HCT116 (cell line): ENCODE results near the gene ZNF800. TPM values are rescaled to one million over a fixed set of nuclear protein-coding genes. Genes with fewer than 3 reads are reported as not detected.

Experiments
- ATAC-seq: fragments of 200-7000 bp; cut with Tn5 transposase; 2 replicates; pipeline ENCODE4 v1.9.1; 2020; ENCODE audit warnings: mild to moderate bottlenecking, moderate library complexity
- BruUV-seq: library from RNA; stranded (reverse); fragments of 400-500 nt; replicated peaks from 2 replicates; lab custom pipeline; 2021; lab: Mats Ljungman, UMichigan
- CTCF ChIA-PET: fragments of 300-600 bp; sonication (Branson Sonifier 250); formaldehyde crosslinking; loops from one replicate; lab custom pipeline; 2021; ENCODE audit warnings: antibody characterized with exemption; lab: Charles Lee
- POLR2A ChIA-PET: fragments of 300-600, 350-600 bp; sonication (Branson Sonifier 250); formaldehyde crosslinking; loops from one replicate; lab custom pipeline; 2021; ENCODE audit warnings: antibody characterized with exemption; lab: Charles Lee
- RAD21 ChIA-PET, 2 experiments: fragments of 300-600 bp; sonication (Branson Sonifier 250); formaldehyde crosslinking; loops; one replicate each; lab custom pipeline; 2023; ENCODE audit warnings: low total read pairs in 2 of 2; ENCODE audit not compliant: uncharacterized antibody in 2 of 2, unreplicated experiment in 2 of 2, low non-redundant PET in 1 of 2; lab: Charles Lee
- DNase-seq: peaks from one replicate; pipeline ENCODE4 v3.0.0-alpha.2; 2010; ENCODE audit warnings: low read depth, low spot score
- H2AFZ ChIP-seq: fragments of 200-600 bp; shearing (Covaris generic), sonication (generic); 2 replicates; pipeline ENCODE4 v1.6.1; 2017; ENCODE audit warnings: low read depth, mixed run types, mixed read lengths, antibody characterized with exemption, low read length; ENCODE audit not compliant: poor library complexity, severe bottlenecking
- H3K27ac ChIP-seq: 2 replicates; pipeline ENCODE4 v1.5.1; 2012; ENCODE audit warnings: low read depth, low read length
- H3K27me3 ChIP-seq: fragments of 200-600 bp; sonication (generic); 2 replicates; pipeline ENCODE4 v1.6.1; 2016; ENCODE audit warnings: mixed run types, low read length, mixed read lengths; ENCODE audit not compliant: insufficient read depth
- H3K36me3 ChIP-seq, 2 experiments: fragments of 200-500 bp in 1 of 2; fragments of 200-600 bp in 1 of 2; sonication (Bioruptor generic) in 1 of 2; sonication (generic) in 1 of 2; 2 replicates each; pipeline versions ENCODE4 v1.5.1 to v1.6.1; 2014 to 2016; ENCODE audit warnings: low read length in 2 of 2, inconsistent platforms in 1 of 2, mixed read lengths in 1 of 2, mixed run types in 1 of 2; ENCODE audit not compliant: insufficient read depth in 2 of 2, control insufficient read depth in 1 of 2
- H3K4me1 ChIP-seq, 2 experiments: fragments of 200-600 bp in 1 of 2; sonication (generic) in 1 of 2; 2 replicates each; pipeline versions ENCODE4 v1.5.1 to v1.6.1; 2012 to 2017; ENCODE audit warnings: low read length in 2 of 2, inconsistent platforms in 1 of 2, mild to moderate bottlenecking in 1 of 2, mixed read lengths in 1 of 2, mixed run types in 1 of 2, moderate library complexity in 1 of 2; ENCODE audit not compliant: insufficient read depth in 2 of 2, control insufficient read depth in 1 of 2
- H3K4me2 ChIP-seq: fragments of 200-600 bp; sonication (generic); 2 replicates; pipeline ENCODE4 v1.6.1; 2017; ENCODE audit warnings: mixed run types, low read length, mixed read lengths
- H3K4me3 ChIP-seq, 2 experiments: fragments of 200-600 bp in 1 of 2; sonication (generic) in 1 of 2; replicated peaks in 1 of 2; 2 replicates each; pipeline ENCODE4 v1.5.1; 2011 to 2016; ENCODE audit warnings: low read length in 2 of 2, control low read depth in 1 of 2, low read depth in 1 of 2, mild to moderate bottlenecking in 1 of 2, mixed read lengths in 1 of 2, mixed run types in 1 of 2
- H3K79me2 ChIP-seq: fragments of 200-600 bp; sonication (generic); 2 replicates; pipeline ENCODE4 v1.6.1; 2017; ENCODE audit warnings: mild to moderate bottlenecking, mixed run types, low read length, moderate library complexity, mixed read lengths; ENCODE audit not compliant: insufficient read depth
- H3K9ac ChIP-seq: fragments of 200-600 bp; sonication (generic); 2 replicates; pipeline ENCODE4 v1.6.1; 2016; ENCODE audit warnings: low read length, mixed read lengths
- H3K9me2 ChIP-seq: fragments of 200-600 bp; sonication (generic), shearing (Covaris generic); 2 replicates; pipeline ENCODE4 v1.6.1; 2017; ENCODE audit warnings: mixed run types, mild to moderate bottlenecking, moderate library complexity; ENCODE audit not compliant: insufficient read depth
- H3K9me3 ChIP-seq, 2 experiments: fragments of 200-500 bp in 1 of 2; fragments of 200-600 bp in 1 of 2; sonication (Bioruptor generic) in 1 of 2; sonication (generic) in 1 of 2; 2 replicates each; pipeline ENCODE4 v1.6.1; 2014 to 2017; ENCODE audit warnings: low read length in 2 of 2, mixed read lengths in 2 of 2, inconsistent platforms in 1 of 2, low read depth in 1 of 2, mild to moderate bottlenecking in 1 of 2, mixed run types in 1 of 2, moderate library complexity in 1 of 2; ENCODE audit not compliant: control insufficient read depth in 1 of 2, insufficient read depth in 1 of 2
- H4K20me1 ChIP-seq: fragments of 200-600 bp; sonication (generic), shearing (Covaris generic); 2 replicates; pipeline ENCODE4 v1.6.1; 2017; ENCODE audit warnings: mixed run types, mild to moderate bottlenecking, moderate library complexity; ENCODE audit not compliant: insufficient read depth
- CBX3 ChIP-seq: IDR thresholded peaks from 2 replicates; pipeline ENCODE4 v1.6.1; 2012; ENCODE audit warnings: low read depth
- CEBPB ChIP-seq: IDR thresholded peaks from 2 replicates; pipeline ENCODE4 v1.6.1; 2012; ENCODE audit warnings: low read depth
- EGR1 ChIP-seq: IDR thresholded peaks from 2 replicates; pipeline ENCODE4 v1.6.1; 2012; ENCODE audit warnings: low read depth
- ELF1 ChIP-seq: IDR thresholded peaks from 2 replicates; pipeline ENCODE4 v1.6.1; 2012; ENCODE audit warnings: low read depth, borderline replicate concordance
- EZH2 ChIP-seq: fragments of 200-600 bp; sonication (generic); IDR thresholded peaks from 2 replicates; pipeline ENCODE4 v1.6.1; 2017; ENCODE audit warnings: antibody characterized with exemption, mixed run types
- FOSL1 ChIP-seq: IDR thresholded peaks from 2 replicates; pipeline ENCODE4 v1.6.1; 2012; ENCODE audit warnings: low read depth
- POLR2AphosphoS5 ChIP-seq: IDR thresholded peaks from 2 replicates; pipeline ENCODE4 v1.6.1; 2011; ENCODE audit warnings: mild to moderate bottlenecking, low read depth, low read length, moderate library complexity
- RAD21 ChIP-seq: IDR thresholded peaks from 2 replicates; pipeline ENCODE4 v1.6.1; 2012; ENCODE audit warnings: low read depth, mild to moderate bottlenecking
- SIN3A ChIP-seq: IDR thresholded peaks from 2 replicates; pipeline ENCODE4 v1.6.1; 2012; ENCODE audit warnings: low read depth
- SP1 ChIP-seq: IDR thresholded peaks from 2 replicates; pipeline ENCODE4 v1.6.1; 2012; ENCODE audit warnings: low read depth
- SRF ChIP-seq: IDR thresholded peaks from 2 replicates; pipeline ENCODE4 v1.6.1; 2012; ENCODE audit warnings: low read depth
- ZFX ChIP-seq: fragments of 450-650 bp; IDR thresholded peaks from 2 replicates; pipeline ENCODE4 v1.6.1; 2017
- ZNF274 ChIP-seq: fragments of 200-500 bp; sonication (Bioruptor generic); IDR thresholded peaks from 2 replicates; pipeline ENCODE4 v1.6.1; 2014; ENCODE audit warnings: mild to moderate bottlenecking, low read depth, low read length, inconsistent platforms
- intact Hi-C: fragments of 100-400 bp; cut with micrococcal nuclease; formaldehyde crosslinking; loops from 2 replicates; pipeline ENCODE4 v1.10.0; 2022
- total RNA-seq: library from RNA; stranded (reverse); gene quantifications from one replicate; pipeline ENCODE4 v1.2.1, GENCODE V29; 2021; ENCODE audit not compliant: unreplicated experiment
- TF ChIP-seq, protein P1 (sequence below): IDR thresholded peaks from 2 replicates; pipeline ENCODE4 v1.6.1; 2012
- TF ChIP-seq, protein P2 (sequence below): IDR thresholded peaks from 2 replicates; pipeline ENCODE4 v1.6.1; 2012
- TF ChIP-seq, protein P3 (sequence below): IDR thresholded peaks from 2 replicates; pipeline ENCODE4 v1.6.1; 2012; ENCODE audit warnings: low read depth
- TF ChIP-seq, protein P4 (sequence below), 3 experiments: fragments of 200-600 bp in 1 of 3; sonication (generic) in 1 of 3; IDR thresholded peaks in 2 of 3; conservative IDR thresholded peaks in 1 of 3; 2 replicates each; pipeline ENCODE4 v1.5.1; 2012 to 2017; ENCODE audit warnings: low read depth in 2 of 3, low read length in 2 of 3, antibody characterized with exemption in 1 of 3, borderline replicate concordance in 1 of 3, control low read depth in 1 of 3, mild to moderate bottlenecking in 1 of 3, mixed read lengths in 1 of 3, mixed run types in 1 of 3, moderate library complexity in 1 of 3; ENCODE audit not compliant: insufficient read depth in 1 of 3
- TF ChIP-seq, protein P5 (sequence below): IDR thresholded peaks from 2 replicates; pipeline ENCODE4 v1.6.1; 2011; ENCODE audit warnings: mild to moderate bottlenecking, low read length, moderate library complexity; ENCODE audit not compliant: insufficient replicate concordance; ENCODE audit errors: extremely low read depth

Gene ZNF800
- total RNA-seq, 1 experiment from 2014 or later = 30.9 TPM

DNA sequence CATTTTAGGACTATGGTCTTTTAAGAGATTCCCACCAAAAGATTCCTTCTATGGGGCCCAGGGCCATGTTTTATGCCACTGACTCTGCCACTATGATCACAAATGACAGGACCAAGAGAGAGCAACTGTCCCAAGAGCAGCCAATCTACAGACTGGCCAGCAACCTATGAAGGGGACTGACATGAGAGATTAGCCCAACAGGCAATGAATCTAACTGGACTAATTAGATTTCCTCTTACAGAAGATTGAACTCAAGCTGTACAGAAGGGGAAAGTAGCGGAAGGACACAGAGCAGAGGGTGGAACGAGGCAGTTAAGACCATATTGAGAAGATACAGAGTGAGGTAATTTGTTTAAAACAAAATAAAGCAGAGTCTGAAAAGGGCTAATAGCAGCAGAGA, 25.8 kb downstream of the ZNF800 start:
- Histone ChIP-seq H3K4me3 (no peak overlapping the region), H3K27me3 (no peaks in the 10 kb centered on the region), H3K27ac (no peak overlapping the region), H3K9me3 (no peaks in the 10 kb centered on the region), H3K36me3 (peaks cover 0 to 6% of the 10 kb centered on the region in 2 experiments; a peak in 2 of 4 replicates), H3K4me1 (no peaks in the 10 kb centered on the region), H3K9me2 (no peaks in the 10 kb centered on the region), H3K4me2 (no peak overlapping the region), H3K79me2 (peaks cover 48% of the 10 kb centered on the region)
- RAD21 ChIA-PET = no interaction called here
- intact Hi-C loops = no loop called here
- no peak for DNase-seq
- no TSS peak for BruUV-seq
- POLR2A ChIA-PET = no interaction called here
- TF ChIP-seq EZH2 = no peak
- TF ChIP-seq, protein P1, sequence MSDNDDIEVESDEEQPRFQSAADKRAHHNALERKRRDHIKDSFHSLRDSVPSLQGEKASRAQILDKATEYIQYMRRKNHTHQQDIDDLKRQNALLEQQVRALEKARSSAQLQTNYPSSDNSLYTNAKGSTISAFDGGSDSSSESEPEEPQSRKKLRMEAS = no peak
- TF ChIP-seq ELF1 = no peak
- TF ChIP-seq, protein P2, sequence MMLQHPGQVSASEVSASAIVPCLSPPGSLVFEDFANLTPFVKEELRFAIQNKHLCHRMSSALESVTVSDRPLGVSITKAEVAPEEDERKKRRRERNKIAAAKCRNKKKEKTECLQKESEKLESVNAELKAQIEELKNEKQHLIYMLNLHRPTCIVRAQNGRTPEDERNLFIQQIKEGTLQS = no peak
- TF ChIP-seq FOSL1 = no peak
- no peak for TF ChIP-seq RAD21
- no peak for TF ChIP-seq CBX3
- TF ChIP-seq, protein P3, sequence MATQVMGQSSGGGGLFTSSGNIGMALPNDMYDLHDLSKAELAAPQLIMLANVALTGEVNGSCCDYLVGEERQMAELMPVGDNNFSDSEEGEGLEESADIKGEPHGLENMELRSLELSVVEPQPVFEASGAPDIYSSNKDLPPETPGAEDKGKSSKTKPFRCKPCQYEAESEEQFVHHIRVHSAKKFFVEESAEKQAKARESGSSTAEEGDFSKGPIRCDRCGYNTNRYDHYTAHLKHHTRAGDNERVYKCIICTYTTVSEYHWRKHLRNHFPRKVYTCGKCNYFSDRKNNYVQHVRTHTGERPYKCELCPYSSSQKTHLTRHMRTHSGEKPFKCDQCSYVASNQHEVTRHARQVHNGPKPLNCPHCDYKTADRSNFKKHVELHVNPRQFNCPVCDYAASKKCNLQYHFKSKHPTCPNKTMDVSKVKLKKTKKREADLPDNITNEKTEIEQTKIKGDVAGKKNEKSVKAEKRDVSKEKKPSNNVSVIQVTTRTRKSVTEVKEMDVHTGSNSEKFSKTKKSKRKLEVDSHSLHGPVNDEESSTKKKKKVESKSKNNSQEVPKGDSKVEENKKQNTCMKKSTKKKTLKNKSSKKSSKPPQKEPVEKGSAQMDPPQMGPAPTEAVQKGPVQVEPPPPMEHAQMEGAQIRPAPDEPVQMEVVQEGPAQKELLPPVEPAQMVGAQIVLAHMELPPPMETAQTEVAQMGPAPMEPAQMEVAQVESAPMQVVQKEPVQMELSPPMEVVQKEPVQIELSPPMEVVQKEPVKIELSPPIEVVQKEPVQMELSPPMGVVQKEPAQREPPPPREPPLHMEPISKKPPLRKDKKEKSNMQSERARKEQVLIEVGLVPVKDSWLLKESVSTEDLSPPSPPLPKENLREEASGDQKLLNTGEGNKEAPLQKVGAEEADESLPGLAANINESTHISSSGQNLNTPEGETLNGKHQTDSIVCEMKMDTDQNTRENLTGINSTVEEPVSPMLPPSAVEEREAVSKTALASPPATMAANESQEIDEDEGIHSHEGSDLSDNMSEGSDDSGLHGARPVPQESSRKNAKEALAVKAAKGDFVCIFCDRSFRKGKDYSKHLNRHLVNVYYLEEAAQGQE = no peak
- TF ChIP-seq, protein P4, sequence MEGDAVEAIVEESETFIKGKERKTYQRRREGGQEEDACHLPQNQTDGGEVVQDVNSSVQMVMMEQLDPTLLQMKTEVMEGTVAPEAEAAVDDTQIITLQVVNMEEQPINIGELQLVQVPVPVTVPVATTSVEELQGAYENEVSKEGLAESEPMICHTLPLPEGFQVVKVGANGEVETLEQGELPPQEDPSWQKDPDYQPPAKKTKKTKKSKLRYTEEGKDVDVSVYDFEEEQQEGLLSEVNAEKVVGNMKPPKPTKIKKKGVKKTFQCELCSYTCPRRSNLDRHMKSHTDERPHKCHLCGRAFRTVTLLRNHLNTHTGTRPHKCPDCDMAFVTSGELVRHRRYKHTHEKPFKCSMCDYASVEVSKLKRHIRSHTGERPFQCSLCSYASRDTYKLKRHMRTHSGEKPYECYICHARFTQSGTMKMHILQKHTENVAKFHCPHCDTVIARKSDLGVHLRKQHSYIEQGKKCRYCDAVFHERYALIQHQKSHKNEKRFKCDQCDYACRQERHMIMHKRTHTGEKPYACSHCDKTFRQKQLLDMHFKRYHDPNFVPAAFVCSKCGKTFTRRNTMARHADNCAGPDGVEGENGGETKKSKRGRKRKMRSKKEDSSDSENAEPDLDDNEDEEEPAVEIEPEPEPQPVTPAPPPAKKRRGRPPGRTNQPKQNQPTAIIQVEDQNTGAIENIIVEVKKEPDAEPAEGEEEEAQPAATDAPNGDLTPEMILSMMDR (IDR thresholded peaks at IDR 0.05 in 2 of 3, conservative IDR thresholded peaks at IDR 0.05 in 1 of 3; ENCODE audit: borderline replicate concordance in 1 of 3, insufficient read depth in 1 of 3, low read depth in 2 of 3, low read length in 2 of 3) = no peak
- no peak for TF ChIP-seq ZNF274
- TF ChIP-seq, protein P5, sequence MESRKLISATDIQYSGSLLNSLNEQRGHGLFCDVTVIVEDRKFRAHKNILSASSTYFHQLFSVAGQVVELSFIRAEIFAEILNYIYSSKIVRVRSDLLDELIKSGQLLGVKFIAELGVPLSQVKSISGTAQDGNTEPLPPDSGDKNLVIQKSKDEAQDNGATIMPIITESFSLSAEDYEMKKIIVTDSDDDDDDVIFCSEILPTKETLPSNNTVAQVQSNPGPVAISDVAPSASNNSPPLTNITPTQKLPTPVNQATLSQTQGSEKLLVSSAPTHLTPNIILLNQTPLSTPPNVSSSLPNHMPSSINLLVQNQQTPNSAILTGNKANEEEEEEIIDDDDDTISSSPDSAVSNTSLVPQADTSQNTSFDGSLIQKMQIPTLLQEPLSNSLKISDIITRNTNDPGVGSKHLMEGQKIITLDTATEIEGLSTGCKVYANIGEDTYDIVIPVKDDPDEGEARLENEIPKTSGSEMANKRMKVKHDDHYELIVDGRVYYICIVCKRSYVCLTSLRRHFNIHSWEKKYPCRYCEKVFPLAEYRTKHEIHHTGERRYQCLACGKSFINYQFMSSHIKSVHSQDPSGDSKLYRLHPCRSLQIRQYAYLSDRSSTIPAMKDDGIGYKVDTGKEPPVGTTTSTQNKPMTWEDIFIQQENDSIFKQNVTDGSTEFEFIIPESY = no peak
- no peak for TF ChIP-seq SRF
- no peak for TF ChIP-seq SIN3A
- TF ChIP-seq SP1 = no peak
- no peak for TF ChIP-seq POLR2AphosphoS5
- TF ChIP-seq EGR1 = no peak
- no peak for TF ChIP-seq CEBPB
- no peak for TF ChIP-seq ZFX
- TF ChIP-seq, all 23 proteins: peak for 0
- CTCF ChIA-PET = no interaction called here
- ATAC-seq = no peak
- Histone ChIP-seq H2AFZ (no peak overlapping the region), H4K20me1 (peaks cover 11% of the 10 kb centered on the region; the same call in 1 of the 2 replicates), H3K9ac (no peak overlapping the region)
